ENCODE results near the gene PARD3.

DNA sequence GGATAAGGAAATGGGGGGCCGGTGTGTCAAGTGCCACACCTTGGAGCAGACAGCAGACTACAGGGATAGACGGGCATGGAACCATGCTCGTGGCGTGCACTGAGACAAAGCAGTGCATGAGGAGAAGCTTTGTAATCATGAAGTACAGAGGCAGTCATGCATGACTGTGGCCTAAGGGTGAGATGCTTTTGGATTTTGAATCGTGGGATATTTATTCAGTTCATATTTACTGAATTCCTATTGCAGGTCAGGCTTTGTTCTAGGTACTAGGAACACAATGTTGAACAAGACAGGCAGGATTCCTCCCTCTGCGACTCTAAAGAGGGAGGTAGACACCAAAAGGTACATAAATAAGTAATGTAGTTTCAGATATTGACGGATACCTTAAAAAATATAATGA lies 597.6 kb downstream of the PARD3 start:
- TF ChIP-seq, protein P1, sequence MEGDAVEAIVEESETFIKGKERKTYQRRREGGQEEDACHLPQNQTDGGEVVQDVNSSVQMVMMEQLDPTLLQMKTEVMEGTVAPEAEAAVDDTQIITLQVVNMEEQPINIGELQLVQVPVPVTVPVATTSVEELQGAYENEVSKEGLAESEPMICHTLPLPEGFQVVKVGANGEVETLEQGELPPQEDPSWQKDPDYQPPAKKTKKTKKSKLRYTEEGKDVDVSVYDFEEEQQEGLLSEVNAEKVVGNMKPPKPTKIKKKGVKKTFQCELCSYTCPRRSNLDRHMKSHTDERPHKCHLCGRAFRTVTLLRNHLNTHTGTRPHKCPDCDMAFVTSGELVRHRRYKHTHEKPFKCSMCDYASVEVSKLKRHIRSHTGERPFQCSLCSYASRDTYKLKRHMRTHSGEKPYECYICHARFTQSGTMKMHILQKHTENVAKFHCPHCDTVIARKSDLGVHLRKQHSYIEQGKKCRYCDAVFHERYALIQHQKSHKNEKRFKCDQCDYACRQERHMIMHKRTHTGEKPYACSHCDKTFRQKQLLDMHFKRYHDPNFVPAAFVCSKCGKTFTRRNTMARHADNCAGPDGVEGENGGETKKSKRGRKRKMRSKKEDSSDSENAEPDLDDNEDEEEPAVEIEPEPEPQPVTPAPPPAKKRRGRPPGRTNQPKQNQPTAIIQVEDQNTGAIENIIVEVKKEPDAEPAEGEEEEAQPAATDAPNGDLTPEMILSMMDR (IDR thresholded peaks at IDR 0.05), result no peak
- no peak for TF ChIP-seq POLR2A (IDR thresholded peaks at IDR 0.05)

Measured in Peyer's patch (tissue), 4 donors.